Mesenchymal stem cell (in vitro differentiated cells and primary cell): ENCODE data around the gene BICDL1.

Experiments
- DNase-seq: peaks from one replicate; pipeline ENCODE4 v3.0.0-alpha.2; 2013
- H2AFZ ChIP-seq: one replicate; pipeline ENCODE4 v1.6.1; 2013; ENCODE audit warnings: low read depth, mild to moderate bottlenecking, control low read depth, inconsistent platforms, low read length, moderate library complexity
- H2AK5ac ChIP-seq: 2 replicates; pipeline ENCODE4 v1.6.1; 2013; ENCODE audit warnings: low read length, moderate library complexity, mild to moderate bottlenecking, inconsistent platforms; ENCODE audit not compliant: severe bottlenecking
- H2BK120ac ChIP-seq: one replicate; pipeline ENCODE4 v1.6.1; 2013; ENCODE audit warnings: low read depth, mild to moderate bottlenecking, inconsistent platforms, low read length, moderate library complexity
- H2BK12ac ChIP-seq, 2 experiments: one replicate each; pipeline ENCODE4 v1.6.1; 2013; ENCODE audit warnings: inconsistent platforms in 2 of 2, low read length in 2 of 2, mild to moderate bottlenecking in 2 of 2, moderate library complexity in 2 of 2, control low read depth in 1 of 2
- H2BK15ac ChIP-seq: one replicate; pipeline ENCODE4 v1.6.1; 2013; ENCODE audit warnings: mild to moderate bottlenecking, low read depth, inconsistent platforms; ENCODE audit not compliant: poor library complexity, severe bottlenecking
- H2BK5ac ChIP-seq: 2 replicates; pipeline ENCODE4 v1.6.1; 2013; ENCODE audit warnings: low read depth, mild to moderate bottlenecking, low read length, control low read depth, inconsistent platforms; ENCODE audit not compliant: poor library complexity, severe bottlenecking
- H3K14ac ChIP-seq, 2 experiments: one replicate each; pipeline ENCODE4 v1.6.1; 2013; ENCODE audit warnings: inconsistent platforms in 2 of 2, low read length in 2 of 2, control low read depth in 1 of 2, mild to moderate bottlenecking in 1 of 2, moderate library complexity in 1 of 2
- H3K18ac ChIP-seq, 2 experiments: one replicate each; pipeline ENCODE4 v1.6.1; 2013; ENCODE audit warnings: inconsistent platforms in 2 of 2, low read length in 2 of 2, control low read depth in 1 of 2, low read depth in 1 of 2, mild to moderate bottlenecking in 1 of 2
- H3K23ac ChIP-seq, 2 experiments: one replicate each; pipeline ENCODE4 v1.6.1; 2013; ENCODE audit warnings: inconsistent platforms in 2 of 2, low read length in 2 of 2, mild to moderate bottlenecking in 2 of 2, moderate library complexity in 2 of 2, control low read depth in 1 of 2
- H3K27ac ChIP-seq: 2 replicates; pipeline ENCODE4 v1.5.1; 2013; ENCODE audit warnings: mild to moderate bottlenecking, moderate library complexity, low read length, control low read depth, inconsistent platforms; ENCODE audit not compliant: poor library complexity, severe bottlenecking
- H3K27me3 ChIP-seq, 2 experiments: 2 replicates each; pipeline versions ENCODE4 v1.6.1 to v1.7.0; 2013; ENCODE audit warnings: low read length in 2 of 2, mild to moderate bottlenecking in 2 of 2, moderate library complexity in 2 of 2, control low read depth in 1 of 2, inconsistent platforms in 1 of 2; ENCODE audit not compliant: control insufficient read depth in 1 of 2, insufficient read depth in 1 of 2
- H3K36me3 ChIP-seq, 2 experiments: 2 replicates each; pipeline versions ENCODE4 v1.6.1 to v1.7.0; 2013; ENCODE audit warnings: low read length in 2 of 2, control low read depth in 1 of 2, inconsistent platforms in 1 of 2, low read depth in 1 of 2, mild to moderate bottlenecking in 1 of 2; ENCODE audit not compliant: insufficient read depth in 2 of 2, control insufficient read depth in 1 of 2
- H3K4ac ChIP-seq, 2 experiments: one replicate each; pipeline ENCODE4 v1.6.1; 2013; ENCODE audit warnings: inconsistent platforms in 2 of 2, low read length in 2 of 2, mild to moderate bottlenecking in 2 of 2, moderate library complexity in 2 of 2, control low read depth in 1 of 2, low read depth in 1 of 2
- H3K4me1 ChIP-seq: 2 replicates; pipeline ENCODE4 v1.6.1; 2013; ENCODE audit warnings: low read depth, low read length, control low read depth; ENCODE audit not compliant: control insufficient read depth, insufficient read depth
- H3K4me2 ChIP-seq: 2 replicates; pipeline ENCODE4 v1.6.1; 2013; ENCODE audit warnings: low read length, mild to moderate bottlenecking, inconsistent platforms; ENCODE audit not compliant: poor library complexity, severe bottlenecking
- H3K4me3 ChIP-seq, 2 experiments: 2 replicates each; pipeline versions ENCODE4 v1.5.1 to v1.7.0; 2013; ENCODE audit warnings: low read length in 2 of 2, mild to moderate bottlenecking in 2 of 2, control low read depth in 1 of 2, low read depth in 1 of 2; ENCODE audit not compliant: insufficient read depth in 1 of 2
- H3K79me1 ChIP-seq: replicated peaks from 2 replicates; pipeline ENCODE4 v1.6.1; 2013; ENCODE audit warnings: mild to moderate bottlenecking, control low read depth, low read length, inconsistent platforms; ENCODE audit not compliant: poor library complexity, severe bottlenecking
- H3K9ac ChIP-seq: 2 replicates; pipeline ENCODE4 v1.7.0; 2013; ENCODE audit warnings: mild to moderate bottlenecking, low read length, moderate library complexity
- H3K9me3 ChIP-seq: 2 replicates; pipeline ENCODE4 v1.7.0; 2013; ENCODE audit warnings: mild to moderate bottlenecking, low read length; ENCODE audit not compliant: control insufficient read depth
- H4K8ac ChIP-seq: one replicate; pipeline ENCODE4 v1.6.1; 2013; ENCODE audit warnings: inconsistent platforms, mild to moderate bottlenecking, low read length, moderate library complexity
- H4K91ac ChIP-seq: one replicate; pipeline ENCODE4 v1.6.1; 2013; ENCODE audit warnings: mild to moderate bottlenecking, low read length, inconsistent platforms
- WGBS: methylation state at CpG from one replicate; pipeline ENCODE4 v1.1.7; 2013; ENCODE audit warnings: mixed read lengths; 5-methylcytosine and 5-hydroxymethylcytosine counted together

The BICDL1 gene

GRCh38 chr12:119949145-119949544 is 39.9 kb upstream of the BICDL1 start:
- Histone ChIP-seq H2BK12ac (no peak overlapping the region), H3K4me1 (no peaks in the 10 kb centered on the region), H3K14ac (no peak overlapping the region), H3K4me2 (no peak overlapping the region), H3K4ac (no peak overlapping the region), H2BK120ac (no peak overlapping the region), H3K9me3 (no peaks in the 10 kb centered on the region), H3K9ac (no peak overlapping the region), H3K4me3 (no peak overlapping the region), H2AFZ (no peak overlapping the region), H3K36me3 (no peaks in the 10 kb centered on the region), H3K23ac (no peak overlapping the region), H4K91ac (no peak overlapping the region), H2AK5ac (no peak overlapping the region), H3K27ac (no peak overlapping the region), H3K79me1 (no peaks in the 10 kb centered on the region), H2BK5ac (no peak overlapping the region), H2BK15ac (no peak overlapping the region), H3K18ac (no peak overlapping the region), H4K8ac (no peak overlapping the region), H3K27me3 (peaks cover 0 to 12% of the 10 kb centered on the region in 2 experiments)
- 78% methylated on average over 10 of the region's 10 CpGs for WGBS
- DNase-seq = no peak

DNA sequence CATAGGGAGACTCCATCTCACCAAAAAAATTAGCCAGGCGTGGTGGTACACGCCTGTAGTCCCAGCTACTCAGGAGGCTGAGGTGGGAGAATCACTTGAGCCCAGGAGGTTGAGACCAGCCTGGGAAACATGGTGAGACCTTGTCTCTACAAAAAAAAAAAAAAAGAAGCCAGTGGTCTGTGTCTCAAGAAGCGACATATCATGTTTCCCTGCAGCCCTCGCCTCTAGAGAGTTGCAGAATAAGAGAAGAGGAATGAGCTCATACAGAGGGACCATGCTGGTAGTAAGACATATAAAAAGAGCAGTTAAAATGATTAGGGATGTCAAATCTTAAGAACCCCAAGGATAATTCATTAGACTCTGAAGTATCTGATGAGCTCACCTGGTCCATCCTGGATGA is 39.4 kb upstream of the BICDL1 start:
- H3K14ac ChIP-seq = no peak overlapping the region
- H2BK12ac ChIP-seq = no peak overlapping the region
- no peak overlapping the region for H2BK15ac ChIP-seq
- H3K4ac ChIP-seq = no peak overlapping the region
- no peak overlapping the region for H3K27ac ChIP-seq
- no peaks in the 10 kb centered on the region for H3K4me1 ChIP-seq
- H2AK5ac ChIP-seq = no peak overlapping the region
- H3K4me2 ChIP-seq = no peak overlapping the region
- no peak overlapping the region for H2BK120ac ChIP-seq
- H2BK5ac ChIP-seq = no peak overlapping the region
- H3K4me3 ChIP-seq = no peak overlapping the region
- no peak overlapping the region for H2AFZ ChIP-seq
- H4K91ac ChIP-seq = no peak overlapping the region
- WGBS = 70% methylated on average over 4 of the region's 4 CpGs
- H3K18ac ChIP-seq = no peak overlapping the region
- H4K8ac ChIP-seq = no peak overlapping the region
- H3K23ac ChIP-seq = no peak overlapping the region
- DNase-seq = no peak
- no peaks in the 10 kb centered on the region for H3K79me1 ChIP-seq
- no peaks in the 10 kb centered on the region for H3K36me3 ChIP-seq
- no peaks in the 10 kb centered on the region for H3K9me3 ChIP-seq
- H3K27me3 ChIP-seq = peaks cover 0 to 10% of the 10 kb centered on the region in 2 experiments
- H3K9ac ChIP-seq = no peak overlapping the region

DNA sequence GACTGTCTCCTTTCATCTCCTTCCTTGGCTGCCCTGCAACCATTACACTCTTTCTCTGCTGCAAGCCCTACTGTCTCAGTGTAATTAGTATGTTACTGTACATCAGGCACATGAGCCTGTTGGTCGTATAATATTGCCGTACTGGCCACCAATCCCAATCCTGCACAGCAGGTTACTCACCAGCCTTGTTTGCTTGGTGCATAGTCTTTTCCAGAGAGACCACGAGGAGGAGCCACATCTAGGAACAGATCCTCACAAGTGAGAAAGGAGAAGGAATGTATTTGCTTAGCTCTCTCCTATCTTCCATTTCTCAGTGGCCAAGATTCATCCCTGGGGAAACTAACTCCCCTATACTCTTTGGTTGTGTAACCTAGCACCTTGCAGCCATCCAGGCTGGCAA is 33.0 kb upstream of the BICDL1 start:
- no peak overlapping the region for H3K4me2 ChIP-seq
- H3K18ac ChIP-seq = no peak overlapping the region
- peaks cover 25% of the 10 kb centered on the region for H3K9me3 ChIP-seq
- no peak overlapping the region for H2AK5ac ChIP-seq
- H2BK120ac ChIP-seq = no peak overlapping the region
- H2BK12ac ChIP-seq = no peak overlapping the region
- no peak overlapping the region for H3K4ac ChIP-seq
- H3K27ac ChIP-seq = no peak overlapping the region
- WGBS = 97% methylated on average over 2 of the region's 3 CpGs
- H3K79me1 ChIP-seq = no peaks in the 10 kb centered on the region
- H3K4me1 ChIP-seq = no peaks in the 10 kb centered on the region
- H4K91ac ChIP-seq = no peak overlapping the region
- H2BK5ac ChIP-seq = no peak overlapping the region
- no peaks in the 10 kb centered on the region for H3K27me3 ChIP-seq
- no peak overlapping the region for H3K14ac ChIP-seq
- no peak overlapping the region for H3K9ac ChIP-seq
- no peaks in the 10 kb centered on the region for H3K36me3 ChIP-seq
- H4K8ac ChIP-seq = no peak overlapping the region
- no peak overlapping the region for H2BK15ac ChIP-seq
- H2AFZ ChIP-seq = no peak overlapping the region
- no peak for DNase-seq
- H3K4me3 ChIP-seq = no peak overlapping the region
- no peak overlapping the region for H3K23ac ChIP-seq

DNA sequence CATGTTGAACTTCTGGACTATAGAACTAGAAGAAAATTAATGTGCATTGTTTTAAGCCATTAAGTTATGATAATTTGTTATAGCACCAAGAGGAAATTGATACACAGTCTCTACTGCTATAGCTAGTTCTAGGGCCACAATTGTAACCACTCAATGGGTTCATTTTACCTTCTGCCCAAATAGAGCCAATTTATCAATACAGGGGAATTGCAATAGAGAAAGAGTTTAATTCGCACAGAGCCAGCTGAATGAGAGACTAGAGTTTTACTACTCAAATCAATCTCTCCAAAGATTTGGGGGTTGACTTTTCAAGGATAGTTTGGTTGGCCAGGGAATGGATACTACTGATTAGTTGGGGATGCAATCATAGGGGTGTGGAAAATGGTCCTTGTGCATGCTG is 31.9 kb upstream of the BICDL1 start:
- no peak for DNase-seq

More for the DNA sequence above, 31.9 kb upstream of the BICDL1 start:
- Histone ChIP-seq H3K27me3 (peaks cover 0 to 1% of the 10 kb centered on the region in 2 experiments), H3K4me1 (no peaks in the 10 kb centered on the region), H4K8ac (no peak overlapping the region), H3K4me3 (no peak overlapping the region), H3K79me1 (no peaks in the 10 kb centered on the region), H3K14ac (no peak overlapping the region), H3K27ac (no peak overlapping the region), H2BK12ac (no peak overlapping the region), H3K9me3 (peaks cover 25% of the 10 kb centered on the region), H3K9ac (no peak overlapping the region), H3K18ac (no peak overlapping the region), H3K4me2 (no peak overlapping the region), H2AFZ (no peak overlapping the region), H2AK5ac (no peak overlapping the region), H3K36me3 (no peaks in the 10 kb centered on the region), H4K91ac (no peak overlapping the region), H2BK120ac (no peak overlapping the region), H3K4ac (no peak overlapping the region), H3K23ac (no peak overlapping the region), H2BK5ac (no peak overlapping the region), H2BK15ac (no peak overlapping the region)
- 100% methylated on average over 1 of the region's 1 CpG for WGBS
